GM19463 (cell line): Measurements from ENCODE around the gene HUNK.

Experiments
- ATAC-seq: cut with Tn5 transposase; IDR thresholded peaks from one replicate; pipeline ENCODE4 v1.9.1; 2021; ENCODE audit warnings: mild to moderate bottlenecking, moderate library complexity; ENCODE audit not compliant: unreplicated experiment

HUNK gene

GRCh38 chr21:31895077-31895835, 22.4 kb downstream of the HUNK start:
- ATAC-seq = no peak

DNA sequence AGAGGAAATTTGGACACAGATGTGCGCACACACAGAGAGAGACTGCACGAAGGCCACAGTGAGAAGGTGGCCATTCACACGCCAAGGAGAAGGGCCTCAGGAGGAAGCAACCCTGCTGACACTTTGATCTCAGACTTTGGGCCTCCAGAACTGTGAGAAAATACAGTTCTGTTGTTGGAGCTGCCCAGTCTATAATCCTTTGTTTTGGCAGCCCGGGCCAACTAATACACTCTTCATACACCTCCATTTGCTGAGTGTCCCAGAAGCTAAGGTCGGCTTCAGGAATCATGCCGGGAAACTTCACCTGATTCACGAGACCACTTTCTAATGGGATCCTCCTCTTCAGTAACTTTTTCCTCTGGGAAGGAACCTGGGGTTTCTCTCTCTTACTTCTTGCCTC, 23.2 kb downstream of the HUNK start:
- ATAC-seq = no peak

GRCh38 chr21:31897311-31897710, 24.5 kb downstream of the HUNK start:
- no peak for ATAC-seq

GRCh38 chr21:31898933-31899630, 26.3 kb downstream of the HUNK start:
- ATAC-seq = no peak

DNA sequence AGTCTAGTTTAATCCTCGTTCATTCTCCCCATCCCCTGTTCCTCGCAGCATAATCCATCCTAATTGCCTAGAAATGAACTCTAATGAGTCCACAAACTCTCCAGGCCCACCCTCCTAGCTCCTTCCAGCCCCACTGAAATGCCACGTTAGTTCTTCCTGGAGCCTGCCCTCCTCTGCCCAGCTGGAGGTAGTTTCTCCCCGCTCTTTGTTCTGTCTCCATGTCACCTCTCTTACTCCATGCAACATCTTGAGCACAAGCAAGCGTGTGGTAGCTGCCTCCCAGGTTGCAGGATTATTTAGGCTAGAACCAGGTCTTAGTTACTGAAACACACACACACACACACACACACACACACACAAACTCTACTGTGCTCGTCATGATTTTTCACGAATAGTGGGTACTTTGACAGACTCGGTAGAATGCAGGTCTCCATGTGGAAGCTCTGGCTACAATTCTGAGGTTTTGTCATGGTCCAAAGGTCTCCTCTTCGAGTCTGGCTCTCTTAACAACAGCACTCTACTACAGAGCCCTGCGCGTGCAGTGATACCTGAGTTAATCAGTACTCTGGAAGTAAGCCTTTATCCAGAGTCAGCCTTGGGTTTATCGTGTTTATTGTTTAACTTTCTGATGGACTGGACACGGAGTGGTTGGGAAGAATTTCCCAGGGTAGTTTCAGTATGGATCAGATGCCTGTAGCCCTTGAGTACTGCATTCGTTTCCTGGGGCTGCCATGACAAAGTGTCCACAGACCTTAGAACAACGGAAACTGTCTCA, 27.5 kb downstream of the HUNK start:
- no peak for ATAC-seq

DNA sequence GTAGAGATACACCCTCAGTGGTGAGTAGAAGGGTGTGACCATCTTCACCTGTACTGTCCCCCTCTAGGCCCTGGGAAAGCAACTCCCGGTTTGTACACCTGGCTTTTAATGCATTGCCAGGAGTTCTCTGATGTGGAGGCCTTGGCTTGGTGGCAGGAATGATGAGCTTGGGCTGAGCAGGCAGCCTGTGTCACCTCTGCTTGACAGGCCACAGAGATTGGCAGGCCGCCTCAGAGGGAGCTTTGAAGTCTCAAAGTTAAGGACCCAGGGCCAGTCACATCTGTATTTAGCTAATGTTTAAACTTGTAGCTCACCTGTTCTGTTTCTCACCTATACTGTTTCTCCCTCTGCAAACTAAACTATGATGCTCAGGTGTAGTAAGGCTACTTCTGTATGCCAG, 28.5 kb downstream of the HUNK start:
- no peak for ATAC-seq

- ATAC-seq = no peak
Measured at GRCh38 chr21:31902438-31902837, 29.6 kb downstream of the HUNK start.

GRCh38 chr21:31903896-31904295, 31.1 kb downstream of the HUNK start:
- no peak for ATAC-seq

DNA sequence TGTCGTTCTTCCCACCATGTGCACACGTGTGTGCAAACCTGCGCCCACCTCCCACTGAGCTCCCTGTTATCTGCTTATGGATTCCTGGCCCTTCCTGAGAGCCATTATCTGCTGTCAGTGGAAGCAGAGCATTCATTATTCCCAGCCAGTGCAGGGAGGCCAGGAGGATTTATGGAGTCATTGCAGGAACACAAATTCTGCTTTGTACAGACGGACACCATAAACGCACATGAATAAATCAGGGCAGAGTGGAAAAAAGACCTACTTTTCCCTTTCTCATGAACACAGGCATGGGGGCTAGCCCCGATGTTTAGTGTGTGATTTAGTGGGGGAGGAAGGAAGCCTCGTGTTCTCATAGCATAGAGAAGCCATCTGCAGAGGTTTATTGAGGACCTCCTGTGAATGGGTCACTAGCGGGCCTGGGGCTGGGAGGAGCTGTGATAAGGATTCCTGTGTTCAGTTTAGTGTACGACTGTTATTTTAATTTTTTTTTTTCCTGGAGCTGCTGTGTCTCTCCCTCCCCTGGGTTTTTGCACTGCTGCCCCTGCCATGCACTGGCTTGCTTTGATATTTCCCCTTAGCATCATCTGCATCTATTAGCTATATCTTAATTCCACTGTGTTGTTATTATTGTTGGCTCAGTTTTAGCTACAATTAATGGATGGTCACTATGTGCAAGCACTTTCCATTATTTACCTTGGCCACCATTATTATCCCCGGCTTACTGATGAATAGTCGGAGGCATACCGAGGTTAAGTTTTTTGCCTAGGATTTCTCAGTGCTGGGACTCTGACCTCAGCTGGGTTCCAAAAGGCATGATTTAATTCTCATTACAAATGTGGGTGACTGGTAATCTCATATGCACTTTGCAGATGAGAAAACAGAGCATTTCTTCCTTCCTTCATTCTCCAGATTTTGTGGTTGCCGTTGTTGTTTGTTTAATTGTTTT, 33.0 kb downstream of the HUNK start:
- ATAC-seq = no peak

GRCh38 chr21:31908106-31909031, 35.5 kb downstream of the HUNK start:
- ATAC-seq = no peak

DNA sequence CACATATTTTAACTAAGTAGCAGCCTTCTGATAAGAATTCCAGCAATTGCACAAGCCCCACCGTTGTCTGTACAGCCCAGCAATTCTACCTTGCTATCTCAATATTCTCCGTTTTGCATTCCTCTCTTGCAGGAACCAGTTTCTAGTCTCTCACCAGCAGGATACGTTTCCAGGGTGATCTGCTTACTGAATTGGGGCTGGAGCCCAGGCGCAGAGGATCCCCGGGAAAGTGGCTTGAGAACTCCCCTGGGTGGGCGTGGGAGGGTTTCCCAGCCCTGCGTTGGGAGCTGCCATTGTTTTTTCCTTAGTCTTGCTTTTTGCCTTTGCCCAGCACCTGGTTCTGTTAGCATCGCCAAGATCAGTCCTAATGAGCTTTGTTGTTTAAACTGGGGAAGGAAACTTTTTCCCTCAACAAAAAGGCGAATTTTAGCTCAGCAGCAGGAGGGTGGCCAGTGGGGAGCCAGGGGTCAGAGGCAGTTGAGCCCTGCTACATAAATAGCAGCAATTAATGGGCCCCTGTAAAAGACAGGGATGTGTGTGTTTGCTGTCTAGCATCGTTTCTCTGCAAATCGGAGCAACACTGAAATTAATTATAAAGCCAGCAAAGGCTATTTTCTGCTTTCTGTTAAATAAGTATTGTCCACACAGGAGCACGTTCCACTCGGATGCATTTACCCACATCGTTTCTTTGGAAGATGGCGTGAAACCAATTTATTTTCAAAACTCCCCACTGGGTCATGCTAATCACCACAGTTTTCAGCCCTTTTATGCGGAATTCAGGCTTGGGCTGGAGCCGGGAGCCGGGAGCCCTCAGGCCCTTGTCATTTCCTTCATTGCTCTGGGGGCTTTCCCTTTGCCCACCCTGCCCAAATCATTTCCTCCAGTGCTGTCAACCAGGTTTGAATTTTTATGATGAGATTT, 36.6 kb downstream of the HUNK start:
- ATAC-seq = no peak

GRCh38 chr21:31910074-31910470, 37.3 kb downstream of the HUNK start:
- ATAC-seq = no peak

DNA sequence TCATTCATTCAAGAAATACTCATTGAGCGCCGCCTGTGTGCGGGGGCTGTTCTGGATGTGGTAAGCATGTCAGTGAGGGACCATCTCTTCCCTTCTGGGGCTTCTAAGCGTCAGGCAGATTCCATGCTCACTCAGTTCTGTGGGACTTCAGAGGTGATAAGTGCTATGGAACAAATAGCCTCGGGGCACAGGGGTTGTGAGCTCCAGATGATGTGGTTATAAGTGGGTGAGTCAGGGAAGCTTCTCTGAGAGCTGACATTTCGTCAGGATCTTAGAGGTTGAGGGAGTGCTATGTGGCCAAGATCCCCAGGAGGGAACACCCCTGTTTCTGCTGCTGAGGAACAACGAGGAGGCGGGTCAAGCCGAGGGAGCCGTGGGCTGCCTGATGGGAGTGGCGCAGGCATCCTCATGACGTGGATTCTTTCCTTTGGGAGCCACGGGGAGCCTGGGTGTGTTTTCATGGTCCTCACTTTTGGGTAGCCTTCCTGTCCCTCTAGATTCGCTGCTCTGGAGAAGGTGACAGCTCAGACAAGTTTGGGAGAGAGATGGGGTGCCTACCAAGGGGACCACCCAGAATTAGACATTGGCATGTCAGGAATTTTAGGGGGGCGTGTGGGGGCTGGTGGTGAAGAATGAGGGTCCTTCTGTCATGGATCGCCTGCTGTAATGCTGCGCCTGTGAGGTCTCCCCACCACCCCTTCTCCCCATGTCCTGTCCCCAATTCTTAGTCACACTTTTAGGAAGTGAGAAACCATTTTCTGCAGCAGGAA, 38.5 kb downstream of the HUNK start:
- ATAC-seq = no peak

DNA sequence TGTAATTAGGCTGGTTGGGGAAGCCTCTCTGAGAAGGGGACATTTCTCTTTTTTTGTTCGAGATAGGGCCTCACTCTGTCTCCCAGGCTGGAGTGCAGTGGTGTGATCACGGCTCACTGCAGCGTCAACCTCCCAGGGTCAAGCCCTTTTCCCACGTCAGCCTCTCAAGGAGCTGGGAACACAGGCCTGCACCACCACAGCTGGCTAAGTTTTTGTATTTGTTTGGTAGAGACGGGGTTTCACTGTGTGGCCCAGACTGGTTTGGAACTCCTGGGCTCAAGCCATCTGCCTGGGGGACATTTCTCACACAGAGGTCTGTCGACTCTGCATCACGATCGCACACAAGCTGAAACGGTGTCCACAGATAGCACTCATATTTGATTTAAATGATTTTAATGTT, 39.7 kb downstream of the HUNK start:
- no peak for ATAC-seq

DNA sequence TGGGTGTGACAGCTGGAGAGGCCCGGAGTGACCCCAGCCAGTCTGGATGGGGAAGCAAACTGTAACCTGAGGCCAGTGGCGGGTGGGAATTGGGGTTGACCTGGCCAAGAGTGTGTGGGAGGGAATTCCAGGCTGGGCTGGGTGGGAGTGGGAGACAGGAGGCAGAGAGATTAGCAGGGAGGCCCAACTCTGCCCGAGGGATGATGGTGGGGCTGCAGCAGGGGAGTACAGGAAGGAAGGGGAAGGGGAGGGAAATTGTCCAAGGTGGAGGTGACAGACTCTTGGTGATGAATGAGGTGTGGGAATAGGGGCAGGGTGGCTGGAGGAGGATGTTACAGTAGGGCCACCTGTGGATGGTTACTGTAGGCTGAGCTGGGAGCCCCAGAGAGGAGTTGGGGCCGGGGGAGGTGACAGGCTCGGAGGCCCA, 40.4 kb downstream of the HUNK start:
- ATAC-seq = no peak

DNA sequence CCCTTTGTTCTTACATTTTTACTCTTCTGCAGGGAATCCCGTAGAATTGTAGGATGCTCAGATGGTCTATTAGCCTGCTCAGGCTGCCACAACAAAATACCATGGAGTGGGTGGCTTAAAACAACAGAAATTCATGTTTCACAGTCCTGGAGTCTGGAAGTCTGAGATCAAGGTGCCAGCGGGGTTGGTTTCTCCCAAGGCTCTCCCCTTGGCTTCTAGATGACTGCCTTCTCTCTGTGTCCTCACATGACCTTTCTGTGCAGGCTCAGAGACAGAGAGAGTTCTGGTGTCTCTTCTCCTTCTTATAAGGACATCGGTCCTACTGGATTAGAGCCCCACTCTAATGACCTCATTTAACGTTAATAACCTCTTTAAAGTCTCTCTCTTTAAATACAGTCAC, 41.7 kb downstream of the HUNK start:
- ATAC-seq = no peak

DNA sequence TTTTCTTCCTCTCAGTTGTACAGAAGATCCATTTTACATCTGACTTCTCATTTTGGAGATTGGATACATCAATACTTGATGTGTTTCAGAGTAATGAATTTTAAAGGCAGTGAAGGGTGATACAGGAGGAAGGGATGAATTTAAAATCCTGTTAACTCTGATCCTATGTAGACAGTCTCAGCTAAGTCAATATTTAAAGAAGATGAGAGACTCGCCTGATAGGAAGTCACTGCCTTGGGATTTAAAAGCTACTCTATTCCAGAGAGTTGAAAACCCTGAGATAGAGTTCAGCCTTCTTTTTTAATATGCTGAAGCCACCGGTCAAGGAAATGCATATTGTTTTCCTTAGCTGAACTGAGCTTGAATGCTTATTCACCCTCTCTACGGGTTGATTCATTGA, 42.7 kb downstream of the HUNK start:
- ATAC-seq = no peak

DNA sequence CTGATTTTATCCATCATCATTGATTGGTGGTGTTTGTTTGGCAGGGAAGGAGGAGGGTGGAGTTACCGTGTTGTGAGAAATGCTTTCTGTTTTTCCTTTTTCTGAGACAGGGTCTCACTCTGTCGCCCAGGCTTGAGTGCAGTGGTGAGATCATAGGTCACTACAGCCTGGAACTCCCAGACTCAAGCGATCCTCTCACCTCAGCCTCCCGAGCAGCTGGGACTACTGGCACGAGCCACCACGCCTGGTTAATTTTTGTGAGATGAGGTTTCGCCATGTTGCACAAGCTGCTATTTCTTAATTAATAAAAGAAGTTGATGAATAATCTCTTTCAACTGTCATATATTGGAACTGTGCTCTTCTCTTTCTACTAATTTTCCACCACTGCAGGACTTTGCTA, 44.3 kb downstream of the HUNK start:
- no peak for ATAC-seq
